Spleen (tissue), 7 donors: ENCODE results near the gene CELA2A.

ENCODE experiments used
- POLR2A ChIP-seq, 3 donors: fragments of 450-650 bp; IDR thresholded peaks; one replicate each; pipeline ENCODE4 v1.5.1; 2017; ENCODE audit warnings: antibody characterized with exemption in 3 of 3, mild to moderate bottlenecking in 1 of 3
- TF ChIP-seq, protein P1 (sequence below), 11 experiments: fragments of 200-600 bp in 7 of 11; fragments of 450-650 bp in 4 of 11; sonication (generic) in 4 of 11; IDR thresholded peaks in 8 of 11; conservative IDR thresholded peaks in 3 of 11; 1 replicate in 7 of 11; 2 replicates in 4 of 11; pipeline versions ENCODE4 v1.4.0 to v1.8.0; 2016 to 2021; ENCODE audit warnings: antibody characterized with exemption in 11 of 11, inconsistent platforms in 4 of 11, mild to moderate bottlenecking in 1 of 11
- donor health status: DM: no; HTN: no; CAD: no; lungs with moderate emphysema.
- donor health status: DM: no; HTN: no; CAD: no.
- donor health status: DM: no; HTN: no; CAD: no.

DNA sequence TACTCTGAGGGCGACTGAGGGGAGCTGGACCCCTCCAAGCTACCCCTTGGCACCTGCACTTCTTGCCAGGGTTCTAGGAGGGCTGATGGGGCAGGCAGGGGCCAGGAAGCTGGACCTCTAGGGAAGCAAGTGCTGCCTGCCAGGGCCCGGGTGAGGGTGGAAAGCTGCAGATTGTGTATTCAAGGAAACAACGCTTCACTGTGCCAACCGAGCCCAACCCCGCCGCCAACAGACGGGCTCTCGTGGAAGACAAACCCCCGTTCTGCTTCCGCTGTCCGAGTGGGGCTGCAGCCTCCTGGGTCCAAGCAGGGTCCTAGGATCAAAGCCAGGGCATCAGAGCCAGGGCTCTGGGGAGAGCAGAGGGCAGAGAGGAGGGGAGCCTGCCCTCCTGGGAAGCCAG lies 43.7 kb upstream of the CELA2A start:
- TF ChIP-seq, protein P1, sequence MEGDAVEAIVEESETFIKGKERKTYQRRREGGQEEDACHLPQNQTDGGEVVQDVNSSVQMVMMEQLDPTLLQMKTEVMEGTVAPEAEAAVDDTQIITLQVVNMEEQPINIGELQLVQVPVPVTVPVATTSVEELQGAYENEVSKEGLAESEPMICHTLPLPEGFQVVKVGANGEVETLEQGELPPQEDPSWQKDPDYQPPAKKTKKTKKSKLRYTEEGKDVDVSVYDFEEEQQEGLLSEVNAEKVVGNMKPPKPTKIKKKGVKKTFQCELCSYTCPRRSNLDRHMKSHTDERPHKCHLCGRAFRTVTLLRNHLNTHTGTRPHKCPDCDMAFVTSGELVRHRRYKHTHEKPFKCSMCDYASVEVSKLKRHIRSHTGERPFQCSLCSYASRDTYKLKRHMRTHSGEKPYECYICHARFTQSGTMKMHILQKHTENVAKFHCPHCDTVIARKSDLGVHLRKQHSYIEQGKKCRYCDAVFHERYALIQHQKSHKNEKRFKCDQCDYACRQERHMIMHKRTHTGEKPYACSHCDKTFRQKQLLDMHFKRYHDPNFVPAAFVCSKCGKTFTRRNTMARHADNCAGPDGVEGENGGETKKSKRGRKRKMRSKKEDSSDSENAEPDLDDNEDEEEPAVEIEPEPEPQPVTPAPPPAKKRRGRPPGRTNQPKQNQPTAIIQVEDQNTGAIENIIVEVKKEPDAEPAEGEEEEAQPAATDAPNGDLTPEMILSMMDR (IDR thresholded peaks at IDR 0.05 in 8 of 11, conservative IDR thresholded peaks at IDR 0.05 in 3 of 11), result no peak
- TF ChIP-seq POLR2A (IDR thresholded peaks at IDR 0.05), result no peak
